C4-2B (cell line): Measurements from ENCODE around the gene HOXB5.

Source experiments
- H3K27ac ChIP-seq: fragments of 450-650 bp; 2 replicates; pipeline ENCODE4 v1.5.1; 2017
- ZFX ChIP-seq: fragments of 450-650 bp; IDR thresholded peaks from 2 replicates; pipeline ENCODE4 v1.6.1; 2017
- TF ChIP-seq, protein P1 (sequence below): fragments of 450-650 bp; conservative IDR thresholded peaks from 2 replicates; pipeline ENCODE4 v1.5.1; 2017; ENCODE audit warnings: mild to moderate bottlenecking

Gene HOXB5

DNA sequence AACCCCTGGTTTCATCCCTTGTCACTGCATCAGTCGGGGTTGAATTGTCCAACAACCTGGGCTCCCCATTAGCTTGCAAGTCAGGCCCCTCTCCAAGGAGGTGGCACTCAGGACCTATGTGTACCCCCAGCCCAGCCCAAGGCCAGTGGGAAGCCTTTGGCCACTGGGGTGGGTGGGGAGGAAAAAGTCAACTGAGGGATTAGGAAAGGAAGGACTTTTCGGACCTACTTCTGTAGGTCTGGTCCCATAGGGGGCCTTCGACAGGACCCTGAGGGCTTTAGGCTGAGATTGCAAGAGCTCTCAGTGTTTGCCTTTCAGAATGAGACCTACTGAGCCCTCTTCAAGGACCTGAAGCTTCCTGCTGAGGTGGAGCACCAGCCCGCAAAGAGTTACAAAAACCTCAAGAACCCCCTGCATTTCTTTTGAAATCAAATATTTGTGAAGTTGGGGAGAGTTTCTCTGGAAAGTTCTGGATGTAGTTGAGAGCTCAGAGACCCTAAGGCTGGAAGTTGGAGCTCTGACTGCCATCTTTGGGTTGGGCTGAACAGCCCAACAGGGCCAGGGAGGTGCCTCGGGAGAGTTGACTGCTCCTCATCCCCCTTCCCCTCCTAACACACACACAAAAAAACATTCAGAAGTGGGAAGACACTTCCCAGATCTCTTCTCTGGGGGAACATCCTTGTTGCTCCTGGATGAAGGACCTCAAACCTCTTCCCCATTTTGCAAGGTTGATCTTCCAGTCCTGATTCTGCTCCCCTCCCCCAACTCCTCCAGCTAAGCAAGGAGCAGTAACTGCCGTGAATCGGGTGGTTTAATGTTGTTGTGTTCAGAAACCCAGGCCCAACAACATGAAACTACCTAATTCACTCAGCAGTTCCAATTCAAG lies 38.4 kb upstream of the HOXB5 start:
- H3K27ac ChIP-seq = no peak overlapping the region
- TF ChIP-seq, protein P1, sequence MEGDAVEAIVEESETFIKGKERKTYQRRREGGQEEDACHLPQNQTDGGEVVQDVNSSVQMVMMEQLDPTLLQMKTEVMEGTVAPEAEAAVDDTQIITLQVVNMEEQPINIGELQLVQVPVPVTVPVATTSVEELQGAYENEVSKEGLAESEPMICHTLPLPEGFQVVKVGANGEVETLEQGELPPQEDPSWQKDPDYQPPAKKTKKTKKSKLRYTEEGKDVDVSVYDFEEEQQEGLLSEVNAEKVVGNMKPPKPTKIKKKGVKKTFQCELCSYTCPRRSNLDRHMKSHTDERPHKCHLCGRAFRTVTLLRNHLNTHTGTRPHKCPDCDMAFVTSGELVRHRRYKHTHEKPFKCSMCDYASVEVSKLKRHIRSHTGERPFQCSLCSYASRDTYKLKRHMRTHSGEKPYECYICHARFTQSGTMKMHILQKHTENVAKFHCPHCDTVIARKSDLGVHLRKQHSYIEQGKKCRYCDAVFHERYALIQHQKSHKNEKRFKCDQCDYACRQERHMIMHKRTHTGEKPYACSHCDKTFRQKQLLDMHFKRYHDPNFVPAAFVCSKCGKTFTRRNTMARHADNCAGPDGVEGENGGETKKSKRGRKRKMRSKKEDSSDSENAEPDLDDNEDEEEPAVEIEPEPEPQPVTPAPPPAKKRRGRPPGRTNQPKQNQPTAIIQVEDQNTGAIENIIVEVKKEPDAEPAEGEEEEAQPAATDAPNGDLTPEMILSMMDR = no peak
- no peak for TF ChIP-seq ZFX

DNA sequence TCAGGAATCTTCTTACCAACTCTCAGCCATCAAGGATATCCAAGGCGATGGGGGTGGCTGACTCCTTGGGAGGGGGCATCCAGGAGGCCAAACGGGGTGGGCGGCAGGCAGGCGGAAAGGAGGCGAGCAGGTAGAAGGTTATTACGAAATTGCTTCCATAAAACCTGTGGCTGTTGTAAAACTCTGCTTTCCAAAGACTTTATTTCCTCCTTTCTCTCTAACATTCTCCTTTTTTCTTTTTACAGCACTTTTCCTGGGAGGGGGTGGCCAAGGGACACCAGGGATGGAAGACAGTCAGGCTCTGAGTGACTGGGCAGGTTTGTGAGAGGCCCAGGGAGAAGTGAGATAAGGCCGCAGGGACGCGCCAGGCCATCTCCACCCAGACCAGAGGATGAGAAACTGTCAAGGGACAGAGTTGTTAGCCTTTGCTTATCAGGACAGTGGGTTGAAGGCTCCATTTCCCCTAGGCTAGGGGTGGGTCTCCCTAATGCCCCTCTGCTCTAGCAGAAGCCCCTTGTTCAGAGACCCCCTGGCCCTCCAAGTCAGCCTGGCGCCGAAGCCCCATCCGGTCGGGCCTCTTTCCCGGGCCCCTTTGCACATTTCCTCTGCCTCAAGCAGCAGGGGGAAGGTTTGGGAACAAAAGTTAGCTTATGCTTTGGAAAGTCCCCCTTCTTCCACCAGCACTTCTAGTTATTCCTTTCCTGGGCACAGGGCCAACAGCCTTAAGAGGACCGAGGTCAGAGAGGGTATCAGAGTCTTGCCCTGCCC lies 37.5 kb upstream of the HOXB5 start:
- TF ChIP-seq, protein P1 = no peak
- no peak for TF ChIP-seq ZFX
- H3K27ac ChIP-seq = no peak overlapping the region

DNA sequence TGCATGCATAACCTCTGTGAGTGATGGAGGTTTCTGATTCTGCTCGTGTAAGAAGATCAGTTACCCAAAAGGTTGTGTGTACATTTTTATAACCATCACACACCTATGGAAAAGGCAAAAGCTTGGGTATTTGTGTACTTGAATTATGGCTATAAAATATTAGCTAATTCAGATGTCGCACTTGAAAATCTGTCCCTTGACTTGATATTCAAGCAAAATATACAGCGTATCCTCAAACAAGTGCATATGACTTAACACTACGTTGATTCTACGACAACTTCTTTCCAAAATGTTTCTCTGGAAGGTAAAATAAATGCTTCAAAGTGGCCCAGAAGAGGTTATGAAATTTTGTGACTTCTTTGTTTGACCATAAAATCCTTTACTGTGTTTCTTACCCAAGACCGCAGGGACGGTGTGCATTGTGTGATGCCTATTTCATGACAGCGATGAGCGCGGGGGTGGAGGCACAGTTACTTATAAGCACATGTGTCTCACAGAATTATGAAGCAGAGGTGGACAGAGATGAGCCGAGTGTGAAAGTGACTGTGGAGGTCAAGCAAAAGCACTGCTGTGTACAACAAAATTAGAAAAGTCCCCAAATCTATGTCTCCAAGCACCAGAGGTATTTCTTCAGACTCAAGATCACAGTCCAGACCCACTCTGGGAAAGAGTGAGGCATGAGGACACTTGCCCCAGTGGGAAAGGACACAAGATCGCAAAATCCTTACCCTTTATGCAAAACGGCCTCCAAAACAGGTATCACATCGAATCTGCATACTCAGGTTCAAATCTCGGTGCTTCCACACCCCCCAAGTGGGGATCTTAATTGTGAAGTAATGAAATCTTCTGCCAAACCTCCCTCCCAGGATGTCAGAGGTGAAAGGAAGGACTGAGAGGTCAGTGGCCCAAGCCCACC lies 36.7 kb upstream of the HOXB5 start:
- H3K27ac ChIP-seq = no peak overlapping the region
- TF ChIP-seq ZFX = no peak
- TF ChIP-seq, protein P1 = no peak

DNA sequence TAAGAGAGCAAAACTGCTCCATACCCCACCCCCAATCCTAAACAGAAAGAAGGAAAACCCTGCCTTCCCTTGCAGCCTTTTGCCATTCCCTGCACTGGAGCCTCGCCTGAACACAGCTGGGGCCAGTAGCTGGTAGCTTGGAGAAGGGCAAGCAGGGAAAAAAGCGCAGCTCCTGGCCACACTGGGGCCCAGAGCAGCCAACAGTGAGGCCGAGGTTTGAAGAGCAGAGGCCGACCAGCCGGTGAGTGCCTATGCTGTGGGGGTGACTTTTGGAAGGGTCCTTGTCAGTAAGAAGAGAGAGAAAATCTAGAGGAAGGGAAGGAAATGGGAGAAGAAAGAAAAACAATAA lies 35.8 kb upstream of the HOXB5 start:
- no peak overlapping the region for H3K27ac ChIP-seq
- TF ChIP-seq ZFX = no peak
- TF ChIP-seq, protein P1 = no peak

DNA sequence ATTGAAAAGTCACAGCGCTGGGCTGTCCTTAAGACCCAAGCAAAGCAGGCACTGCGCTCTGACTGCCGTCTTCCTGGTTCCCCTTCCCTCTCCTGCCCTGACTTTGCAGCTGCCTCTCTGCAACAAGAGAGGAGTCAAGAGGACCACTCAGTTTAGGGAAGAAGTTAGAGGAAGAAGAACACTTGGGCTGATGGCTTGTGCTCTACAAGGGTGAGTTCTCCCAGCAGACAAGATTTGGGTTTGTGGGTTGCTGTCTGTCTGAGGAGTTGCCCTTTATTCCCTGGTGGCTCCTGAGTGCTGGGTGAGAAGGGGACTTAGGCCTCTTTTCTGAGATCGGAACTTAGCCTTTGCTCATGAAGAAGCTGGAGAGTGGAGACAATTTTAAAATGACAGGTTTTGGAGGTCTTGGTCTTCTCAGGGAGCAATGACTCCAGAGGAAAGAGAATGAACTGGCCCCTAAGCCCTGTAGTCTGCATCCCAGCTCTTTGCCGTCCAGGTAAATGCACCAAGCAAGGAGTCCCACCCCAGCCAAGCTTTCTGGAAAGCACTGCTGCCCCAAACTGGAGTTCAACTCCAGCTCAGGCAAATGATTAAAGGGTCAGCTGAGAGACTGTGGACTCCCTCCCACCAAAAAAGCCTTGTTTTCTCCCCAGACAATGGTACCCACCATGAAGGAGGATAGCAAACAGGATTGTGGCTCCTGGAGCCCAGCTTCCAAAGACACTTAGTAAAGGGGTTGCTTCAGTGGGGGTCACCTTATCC lies 35.3 kb upstream of the HOXB5 start:
- H3K27ac ChIP-seq = no peak overlapping the region
- TF ChIP-seq, protein P1 = no peak
- no peak for TF ChIP-seq ZFX

DNA sequence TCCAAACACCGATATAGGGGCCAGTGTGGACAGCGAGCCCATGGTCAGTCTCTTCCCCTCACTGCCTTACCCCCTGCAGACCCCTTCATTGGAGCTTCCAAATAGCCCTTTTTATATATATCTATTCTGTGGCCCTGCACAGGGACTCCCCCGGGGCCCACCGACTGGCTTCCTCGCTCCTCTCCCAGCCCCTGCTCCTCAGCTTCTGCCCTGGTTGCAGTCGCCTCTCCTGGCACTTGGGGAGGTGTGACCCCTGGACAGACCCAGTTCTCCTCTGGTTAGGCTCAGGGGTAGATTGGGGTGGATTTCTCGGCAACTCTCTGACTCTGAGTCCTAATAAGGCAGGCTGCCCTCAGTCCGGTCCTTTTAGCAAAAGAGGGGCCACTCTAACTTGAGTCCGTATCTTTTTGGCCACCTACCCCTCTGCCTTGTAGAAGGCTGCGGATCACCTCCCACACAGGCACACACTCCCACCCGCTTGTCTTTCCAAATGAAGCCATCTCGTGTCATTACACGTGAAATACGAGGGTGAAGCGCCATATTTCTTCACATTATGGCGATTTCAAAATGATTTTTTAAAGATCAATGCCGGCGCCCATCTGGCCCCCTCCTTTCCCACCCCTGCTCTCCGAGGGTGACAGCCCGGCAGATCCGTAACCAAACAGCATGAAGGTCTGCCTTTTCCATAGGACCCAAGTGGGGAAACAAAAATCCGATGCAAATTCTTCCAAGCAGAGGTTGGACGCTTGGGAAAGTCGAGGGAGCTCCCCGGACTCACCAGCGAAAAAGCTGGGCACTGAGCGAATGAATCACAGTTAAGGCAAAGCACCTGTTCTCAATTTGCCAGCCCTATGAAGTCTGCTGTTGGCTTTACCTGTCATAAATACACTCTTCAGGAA lies 34.3 kb upstream of the HOXB5 start:
- H3K27ac ChIP-seq = no peak overlapping the region
- TF ChIP-seq, protein P1 = no peak
- no peak for TF ChIP-seq ZFX
